ENCODE measurements around the gene CORO7.

CORO7 gene

DNA sequence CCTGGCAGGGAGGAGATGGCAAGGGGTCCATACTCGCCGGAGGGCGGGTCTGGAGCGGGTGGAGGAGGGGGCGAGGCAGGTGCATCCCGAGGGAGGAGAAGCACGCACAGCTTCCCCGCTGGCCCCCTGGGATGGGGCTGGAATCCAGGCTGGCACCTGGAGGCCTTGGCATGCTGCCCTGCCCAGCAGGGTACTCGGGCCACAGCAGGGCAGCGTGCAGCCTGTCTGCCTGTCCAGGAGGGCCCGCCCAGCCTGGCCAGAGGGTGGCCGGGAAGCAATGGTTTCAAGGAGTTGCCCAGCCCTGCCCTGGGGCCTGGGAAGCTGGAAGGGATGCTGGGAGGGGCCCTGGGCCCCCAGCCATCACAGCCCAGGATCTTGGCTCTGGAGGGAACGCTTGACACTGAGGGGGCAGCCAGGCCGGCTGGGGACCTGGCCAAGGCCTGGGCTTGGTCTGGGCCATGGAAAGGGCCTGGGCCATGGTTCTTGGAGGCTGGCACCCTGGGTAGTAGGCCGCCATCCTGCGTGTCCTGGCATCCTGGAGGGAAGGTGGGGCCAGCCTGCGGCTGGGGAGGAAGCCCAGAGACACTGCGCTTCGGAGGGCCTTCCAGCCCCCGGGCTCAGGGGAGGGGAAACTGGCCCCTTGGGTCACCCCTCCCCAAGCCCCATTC is 99.4 kb downstream of the CORO7 start:
- DNase-seq (ENCODE audit: low spot score): no peak
- TF ChIP-seq, protein P1, sequence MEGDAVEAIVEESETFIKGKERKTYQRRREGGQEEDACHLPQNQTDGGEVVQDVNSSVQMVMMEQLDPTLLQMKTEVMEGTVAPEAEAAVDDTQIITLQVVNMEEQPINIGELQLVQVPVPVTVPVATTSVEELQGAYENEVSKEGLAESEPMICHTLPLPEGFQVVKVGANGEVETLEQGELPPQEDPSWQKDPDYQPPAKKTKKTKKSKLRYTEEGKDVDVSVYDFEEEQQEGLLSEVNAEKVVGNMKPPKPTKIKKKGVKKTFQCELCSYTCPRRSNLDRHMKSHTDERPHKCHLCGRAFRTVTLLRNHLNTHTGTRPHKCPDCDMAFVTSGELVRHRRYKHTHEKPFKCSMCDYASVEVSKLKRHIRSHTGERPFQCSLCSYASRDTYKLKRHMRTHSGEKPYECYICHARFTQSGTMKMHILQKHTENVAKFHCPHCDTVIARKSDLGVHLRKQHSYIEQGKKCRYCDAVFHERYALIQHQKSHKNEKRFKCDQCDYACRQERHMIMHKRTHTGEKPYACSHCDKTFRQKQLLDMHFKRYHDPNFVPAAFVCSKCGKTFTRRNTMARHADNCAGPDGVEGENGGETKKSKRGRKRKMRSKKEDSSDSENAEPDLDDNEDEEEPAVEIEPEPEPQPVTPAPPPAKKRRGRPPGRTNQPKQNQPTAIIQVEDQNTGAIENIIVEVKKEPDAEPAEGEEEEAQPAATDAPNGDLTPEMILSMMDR (IDR thresholded peaks at IDR 0.05; ENCODE audit: extremely low read depth, missing control alignments): no peak

- DNase-seq (ENCODE audit: low spot score): no peak
- TF ChIP-seq, protein P1 (IDR thresholded peaks at IDR 0.05; ENCODE audit: extremely low read depth, missing control alignments): no peak
Measured at GRCh38 chr16:4316108-4316863, 100.1 kb downstream of the CORO7 start.

- TF ChIP-seq, protein P1 (IDR thresholded peaks at IDR 0.05; ENCODE audit: extremely low read depth, missing control alignments): no peak
- peak; percentile 87 for DNase-seq (ENCODE audit: low spot score)
Measured at GRCh38 chr16:4315186-4316107, 100.9 kb downstream of the CORO7 start, which contains the start of gene GLIS2. GLIS2 (plus strand) TSS chr16:4316067; CDS start chr16:4332281, 16,214 bp downstream.

- TF ChIP-seq, protein P1 (IDR thresholded peaks at IDR 0.05; ENCODE audit: extremely low read depth, missing control alignments): no peak
- no peak for DNase-seq (ENCODE audit: low spot score)
Measured at GRCh38 chr16:4314532-4315185, 101.7 kb downstream of the CORO7 start.

DNA sequence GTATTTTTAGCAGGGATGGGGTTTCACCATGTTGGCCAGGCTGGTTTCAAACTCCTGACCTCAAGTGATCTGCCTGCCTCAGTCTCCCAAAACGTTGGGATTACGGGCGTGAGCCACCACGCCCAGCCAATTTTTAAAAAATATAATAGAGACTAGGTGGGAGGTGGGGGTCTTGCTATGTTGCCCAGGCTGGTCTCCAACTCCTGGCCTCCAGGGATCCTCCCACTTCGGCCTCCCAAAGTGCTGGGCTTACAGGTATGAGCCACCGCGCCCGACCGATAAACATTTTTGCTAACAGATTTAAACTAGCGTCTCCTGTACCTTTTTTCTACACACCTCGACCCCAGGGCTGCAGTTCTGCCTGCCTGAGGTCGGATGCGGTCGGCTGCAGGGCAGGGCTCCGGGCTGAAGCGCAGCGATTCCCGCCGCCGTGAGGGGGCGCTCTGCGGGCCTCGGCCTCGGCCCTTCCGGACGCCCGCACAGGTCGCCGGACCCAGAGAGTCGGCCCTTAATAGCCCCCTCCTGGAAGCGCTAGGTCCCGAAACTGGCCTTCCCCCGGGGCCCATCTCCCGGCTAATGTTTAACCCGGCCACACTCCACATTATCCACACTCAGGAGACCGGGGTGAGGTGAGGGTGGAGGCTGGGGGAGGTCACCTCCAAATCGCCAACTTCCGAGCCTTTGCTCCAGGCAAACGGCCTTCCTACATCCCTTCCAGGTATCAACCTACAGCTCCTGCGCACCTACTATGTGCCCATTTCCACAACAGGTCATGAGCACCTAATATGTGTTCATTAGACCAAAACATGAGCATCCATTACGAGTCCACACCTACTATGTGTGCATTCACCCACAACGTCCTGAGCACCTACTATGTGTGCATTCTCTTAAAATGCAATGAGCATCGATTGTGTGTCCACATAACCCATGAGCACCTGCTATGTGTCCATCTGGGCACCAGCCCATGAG is 102.5 kb downstream of the CORO7 start:
- TF ChIP-seq, protein P1 (IDR thresholded peaks at IDR 0.05; ENCODE audit: extremely low read depth, missing control alignments): peak; percentile 70
- DNase-seq (ENCODE audit: low spot score): peak; percentile 87

- DNase-seq (ENCODE audit: low spot score): peak; percentile 75
- TF ChIP-seq, protein P1 (IDR thresholded peaks at IDR 0.05; ENCODE audit: extremely low read depth, missing control alignments): peak; percentile 75
Measured at GRCh38 chr16:4309833-4310266, 106.5 kb downstream of the CORO7 start.

Measured in GM20000 (cell line).